Measurements from ENCODE around the gene TEX54.
A peak's percentile ranks its signal among the peaks of the same experiment; 100 is the strongest.
"Not testable (repeated sequence)": the region's sequence is repeated elsewhere in the genome, so short reads cannot be mapped to it uniquely, and the experiment has no call there.

The TEX54 gene

DNA sequence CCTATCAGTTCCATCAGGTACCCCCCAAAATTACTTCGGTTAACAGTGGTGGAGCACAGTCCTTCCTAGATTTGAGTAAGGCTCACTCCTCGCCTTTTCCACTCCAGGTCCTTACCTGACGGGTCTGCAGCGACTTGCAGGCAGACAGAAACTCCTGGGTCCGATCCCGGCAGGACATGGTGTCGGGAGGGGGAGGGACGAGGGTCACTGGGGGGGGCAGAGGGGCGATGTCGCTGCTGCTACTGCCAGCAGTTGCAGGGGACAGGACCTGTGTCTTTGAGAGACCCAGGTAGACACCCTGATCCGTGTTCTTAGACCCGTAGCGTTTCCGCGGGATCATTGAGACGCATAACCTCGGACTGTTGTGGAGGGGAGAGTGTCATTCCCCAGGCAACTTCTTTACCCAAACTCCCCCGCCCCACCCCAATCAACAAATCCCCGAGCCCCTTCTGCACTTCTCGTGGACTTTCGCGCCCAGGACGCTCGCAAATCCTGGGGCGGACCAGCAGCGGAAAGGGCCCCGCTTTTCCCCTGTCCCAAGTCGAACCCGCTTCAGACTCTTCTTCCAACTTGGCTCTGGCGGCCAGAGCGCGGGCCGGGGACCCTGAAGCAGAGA lies 1.6 kb downstream of the TEX54 start:
- DNase-seq: no peak

GRCh38 chr11:62828130-62828529 lies 4.5 kb downstream of the TEX54 start:
- DNase-seq: not testable (repeated sequence)

- DNase-seq: no peak
Measured at GRCh38 chr11:62823677-62824076, 9.0 kb downstream of the TEX54 start.

DNA sequence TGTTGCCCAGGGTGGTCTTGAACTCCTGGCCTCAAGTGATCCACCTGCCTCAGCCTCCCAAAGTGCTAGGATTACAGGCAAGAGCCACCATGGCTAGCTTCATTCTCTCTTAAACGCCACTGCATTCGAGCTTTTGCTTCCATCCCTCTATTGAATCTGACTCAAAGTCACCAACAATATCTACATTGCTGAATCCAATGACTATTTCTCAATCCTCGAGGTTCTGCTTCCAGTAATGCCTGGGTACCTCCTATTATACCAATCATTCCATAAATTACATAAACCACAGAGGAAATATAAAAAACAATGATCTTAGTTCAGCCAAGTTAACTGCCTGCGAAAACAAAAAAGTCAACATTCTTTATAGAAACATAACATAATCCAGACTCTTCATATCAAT lies 15.5 kb downstream of the TEX54 start:
- DNase-seq: no peak

DNA sequence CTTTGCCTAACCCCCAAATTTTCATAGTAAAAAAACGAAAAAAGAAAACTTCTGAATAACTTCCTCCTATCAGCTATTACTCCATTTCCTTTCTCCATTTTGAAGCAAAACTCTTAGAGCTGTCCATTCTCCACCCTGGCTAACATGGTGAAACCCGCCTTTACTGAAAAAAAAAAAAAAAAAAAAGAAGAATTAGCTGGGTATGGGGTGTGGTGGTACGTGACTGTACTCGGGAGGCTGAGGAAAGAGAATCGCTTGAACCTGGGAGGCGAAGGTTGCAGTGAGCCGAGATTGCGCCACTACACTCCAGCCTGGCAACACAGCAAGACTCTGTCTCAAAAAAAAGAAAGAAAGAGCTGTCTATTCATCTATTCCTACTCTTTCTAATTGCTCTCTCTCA lies 16.1 kb downstream of the TEX54 start:
- no peak for DNase-seq

DNA sequence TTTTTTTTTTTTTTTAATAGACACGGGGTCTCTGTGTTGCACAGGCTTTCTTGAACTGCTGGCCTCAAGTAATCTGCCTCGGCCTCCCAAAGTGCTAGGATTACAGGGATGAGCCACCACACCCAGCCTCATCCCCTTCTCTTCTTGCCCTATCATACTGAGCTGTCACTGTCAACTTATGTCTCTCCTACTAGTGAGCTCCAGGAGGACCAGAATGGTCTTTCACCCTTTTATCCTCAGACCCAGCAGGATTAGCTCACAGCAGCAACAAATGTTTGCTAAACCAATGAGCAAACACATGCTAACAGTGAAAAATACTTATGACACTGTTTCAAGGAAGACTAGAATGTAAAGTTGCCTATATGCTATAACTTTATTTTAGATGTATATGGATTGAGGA lies 21.0 kb downstream of the TEX54 start:
- DNase-seq: no peak

DNA sequence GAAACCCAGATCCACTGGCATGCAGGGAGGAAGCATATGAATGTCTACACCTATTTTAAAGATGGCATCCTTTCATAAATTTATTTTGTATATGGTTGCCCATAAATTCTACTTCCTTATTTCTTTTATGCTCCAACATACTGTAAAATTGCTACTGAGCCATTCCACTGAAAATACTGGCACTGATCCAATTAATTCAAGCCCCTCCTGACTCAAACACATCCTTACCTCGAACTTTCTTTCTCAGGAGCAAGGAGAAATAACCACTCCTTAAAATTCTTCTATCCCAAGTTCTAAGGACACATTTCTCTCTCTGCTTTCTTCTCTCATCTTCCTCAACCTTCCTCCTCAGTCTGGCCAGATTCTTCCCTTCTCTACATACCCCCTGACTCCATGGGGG lies 21.9 kb downstream of the TEX54 start:
- DNase-seq: no peak

DNA sequence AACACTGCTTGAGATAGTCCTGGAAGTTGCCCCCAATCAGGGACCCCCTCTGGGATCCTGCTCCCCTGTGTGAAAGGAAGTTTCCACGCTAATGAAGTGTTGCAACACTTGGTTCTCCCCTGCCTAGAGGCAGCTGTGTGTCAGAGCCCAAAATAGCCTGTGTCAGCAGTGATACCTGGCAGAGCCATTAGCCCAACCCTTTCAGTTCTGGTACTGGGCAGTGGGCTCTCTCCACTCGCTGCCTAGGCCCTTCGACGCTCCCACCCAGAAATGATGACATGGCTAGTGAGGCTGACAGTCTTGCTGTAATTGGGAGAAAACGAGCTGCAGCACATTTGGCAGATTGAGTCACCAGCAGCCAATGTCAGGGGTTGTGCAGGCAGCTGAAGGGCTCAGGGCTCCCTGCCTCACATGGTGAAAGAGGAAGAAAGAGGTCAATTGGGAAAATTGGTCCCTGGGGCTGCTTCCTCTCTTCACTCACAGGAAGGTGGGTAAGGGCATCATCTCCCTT lies 26.0 kb downstream of the TEX54 start:
- no peak for DNase-seq

DNA sequence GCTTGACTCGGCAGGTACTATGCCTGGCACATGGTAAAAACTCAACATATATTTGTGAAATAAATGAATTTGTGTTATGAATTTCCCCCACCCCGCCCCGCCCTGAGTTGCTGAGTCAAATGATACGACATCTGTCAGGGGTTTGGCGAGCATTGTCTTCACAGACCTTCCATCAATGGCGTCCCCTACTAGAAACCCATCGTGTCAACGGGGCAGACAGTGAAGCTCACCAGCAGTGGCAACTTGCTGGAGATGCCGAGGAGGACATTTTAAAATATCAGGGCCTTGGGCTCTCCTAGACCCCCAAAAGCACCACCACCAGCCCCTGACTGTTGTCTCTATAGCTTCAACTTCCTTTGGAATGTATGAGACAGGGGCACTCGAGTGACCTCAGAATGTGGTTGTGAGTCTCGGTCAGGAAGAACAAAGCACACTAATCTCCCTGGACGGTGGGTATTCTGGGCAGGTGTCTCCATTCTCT lies 26.6 kb downstream of the TEX54 start:
- no peak for DNase-seq

GRCh38 chr11:62805076-62805892 lies 27.4 kb downstream of the TEX54 start, which contains the start of gene NXF1:
TSS of gene NXF1 (minus strand) at chr11:62805440. CDS start at chr11:62805356, 84 bp downstream.
- DNase-seq: peak; percentile 93

- no peak for DNase-seq
Measured at GRCh38 chr11:62804310-62805075, 28.1 kb downstream of the TEX54 start.

GRCh38 chr11:62801071-62801470 lies 31.6 kb downstream of the TEX54 start:
- DNase-seq: no peak

DNA sequence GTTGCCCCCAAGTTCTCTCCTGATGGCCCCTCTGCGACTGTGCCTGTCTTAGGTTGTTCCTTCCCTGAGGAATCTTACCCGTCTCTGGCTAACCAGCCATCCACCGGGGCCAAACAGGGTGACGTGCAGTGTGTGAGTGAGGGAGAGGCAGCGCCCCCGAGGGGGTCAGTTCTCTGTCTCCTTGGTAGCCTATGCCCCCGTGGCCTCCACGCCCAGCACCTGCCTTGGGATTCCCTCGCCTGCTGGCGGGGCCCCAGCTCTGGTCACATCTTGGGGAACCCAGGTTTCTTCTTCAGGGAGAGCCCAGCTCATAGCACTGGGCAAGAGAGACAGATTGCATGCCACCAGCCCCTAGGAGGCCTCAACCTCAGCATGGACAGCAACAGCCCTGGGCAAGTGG lies 33.2 kb downstream of the TEX54 start:
- no peak for DNase-seq

DNA sequence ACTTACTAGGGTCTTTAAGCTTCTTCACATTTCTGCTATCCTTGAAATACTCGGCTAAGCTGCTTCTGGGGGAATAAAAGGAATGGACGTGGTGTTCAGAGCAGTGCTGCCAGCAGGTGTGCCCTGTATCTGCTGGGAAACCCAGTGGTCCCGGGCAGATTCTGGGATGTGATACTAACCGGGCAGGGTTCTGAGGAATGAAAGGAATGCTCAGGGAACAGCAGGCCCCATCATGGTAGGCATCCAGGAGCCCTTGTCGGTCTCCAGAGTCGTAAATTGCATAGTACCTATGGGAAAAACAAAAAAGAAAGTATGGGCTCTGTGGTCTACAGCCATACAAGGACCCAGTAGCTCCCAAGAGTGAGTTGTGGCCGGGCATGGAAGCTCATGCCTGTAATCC lies 36.4 kb downstream of the TEX54 start:
- DNase-seq: no peak

DNA sequence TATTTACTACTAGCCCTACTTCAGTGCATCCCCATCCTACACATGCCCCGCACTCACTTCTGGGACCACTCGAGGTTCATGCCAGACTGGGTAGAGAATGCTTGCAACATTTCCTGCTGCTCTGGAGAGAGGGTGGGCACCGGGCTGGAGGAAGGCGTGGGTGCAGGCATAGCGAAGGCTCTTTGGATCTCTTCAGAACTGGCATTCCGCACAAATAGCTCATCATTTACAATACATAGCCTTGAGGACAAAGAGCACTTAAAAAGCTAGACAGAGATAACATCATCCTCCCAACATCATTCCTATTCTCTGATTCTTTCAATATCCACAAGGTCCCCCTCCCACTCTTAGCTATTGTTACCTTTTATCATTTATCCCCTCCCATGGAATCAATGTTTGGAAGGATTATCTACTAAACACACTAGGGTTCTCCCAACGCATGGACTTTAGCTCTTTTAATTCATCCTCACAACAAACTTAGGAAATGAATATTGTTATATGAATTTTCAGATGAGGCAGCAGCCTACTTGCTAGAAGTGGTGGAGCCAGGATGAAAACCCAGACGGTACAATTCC lies 38.4 kb downstream of the TEX54 start:
- DNase-seq: no peak

DNA sequence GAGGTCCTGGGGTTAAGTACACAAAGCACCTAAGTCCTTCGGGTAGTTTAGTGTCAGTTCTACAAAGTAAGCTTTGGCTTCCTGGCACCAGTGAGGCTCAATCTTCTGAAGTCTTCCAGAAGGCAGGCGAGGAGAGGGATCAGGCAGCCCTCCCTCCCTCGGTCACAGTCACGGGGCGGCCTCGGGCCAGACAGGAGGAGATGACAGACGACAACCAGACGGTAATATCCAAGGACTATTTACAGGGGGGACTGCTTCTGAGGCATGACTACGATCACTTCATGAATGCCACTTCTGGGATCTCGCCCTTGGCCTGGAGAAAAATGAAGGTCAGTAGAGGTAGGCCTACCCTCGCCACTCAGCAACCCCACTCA lies 40.5 kb downstream of the TEX54 start:
- DNase-seq: no peak

- peak; percentile 73 for DNase-seq
Measured at GRCh38 chr11:62791501-62792201, 41.0 kb downstream of the TEX54 start, which contains the start of gene TMEM223. TSS of gene TMEM223 (minus strand) at chr11:62792006. CDS start at chr11:62791994, 12 bp downstream.

GRCh38 chr11:62789576-62789975 lies 43.1 kb downstream of the TEX54 start:
- no peak for DNase-seq

GRCh38 chr11:62788991-62789390 lies 43.6 kb downstream of the TEX54 start:
- no peak for DNase-seq

- peak; percentile 93 for DNase-seq
Measured at GRCh38 chr11:62787005-62787759, 45.5 kb downstream of the TEX54 start, which contains the start of gene TMEM179B. TSS of gene TMEM179B (plus strand) at chr11:62787402. CDS start at chr11:62787432, 30 bp downstream.

DNA sequence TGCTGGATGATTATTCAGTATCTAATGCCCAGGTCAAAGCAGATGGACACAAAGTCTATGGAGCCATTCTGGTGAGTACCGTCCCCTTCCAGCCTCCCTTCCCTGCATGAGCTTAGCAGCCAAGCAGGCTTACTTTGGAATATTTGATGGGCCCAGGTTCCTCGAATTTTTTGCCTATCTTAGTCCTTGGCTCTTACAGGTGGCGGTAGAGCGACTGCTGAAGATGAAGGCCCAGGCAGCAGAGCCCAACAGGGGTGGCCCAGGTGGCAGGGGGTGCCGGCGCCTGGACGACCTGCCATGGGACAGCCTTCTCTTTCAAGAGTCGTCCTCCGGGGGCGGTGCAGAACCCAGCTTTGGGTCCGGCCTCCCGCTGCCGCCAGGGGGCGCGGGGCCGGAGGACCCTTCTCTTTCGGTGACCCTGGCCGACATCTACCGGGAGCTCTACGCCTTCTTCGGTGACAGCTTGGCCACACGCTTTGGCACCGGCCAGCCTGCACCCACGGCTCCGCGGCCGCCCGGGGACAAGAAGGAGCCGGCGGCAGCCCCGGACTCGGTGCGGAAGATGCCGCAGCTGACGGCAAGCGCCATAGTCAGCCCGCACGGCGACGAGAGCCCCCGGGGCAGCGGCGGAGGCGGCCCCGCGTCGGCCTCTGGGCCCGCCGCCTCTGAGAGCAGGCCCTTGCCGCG lies 46.2 kb downstream of the TEX54 start:
- peak; percentile 61 for DNase-seq

All from DMS79 treated with DMSO at 0.1 percent for 48 hours (cell line).